SH-SY5Y (cell line): ENCODE results near the gene CDC5L.

Experiments used
- GATA2 ChIP-seq: IDR thresholded peaks from 2 replicates; pipeline ENCODE4 v1.6.1; 2011; ENCODE audit warnings: mild to moderate bottlenecking, low read depth, low read length
- GATA3 ChIP-seq: IDR thresholded peaks from 2 replicates; pipeline ENCODE4 v1.6.1; 2011; ENCODE audit warnings: low read depth, mild to moderate bottlenecking, low read length, moderate library complexity

GRCh38 chr6:44363377-44363926 lies 24.1 kb upstream of the CDC5L start:
- no peak for TF ChIP-seq GATA2
- no peak for TF ChIP-seq GATA3
